Tibial nerve (tissue), 3 donors: ENCODE results near the gene ELMO2.

Experiments
- POLR2A ChIP-seq, 2 donors: fragments of 450-650 bp; IDR thresholded peaks; one replicate each; pipeline ENCODE4 v1.6.1; 2017; ENCODE audit warnings: antibody characterized with exemption in 2 of 2, mild to moderate bottlenecking in 2 of 2, moderate library complexity in 2 of 2
- TF ChIP-seq, protein P1 (sequence below), 5 experiments: fragments of 200-600 bp in 3 of 5; fragments of 450-650 bp in 2 of 5; sonication (generic) in 3 of 5; IDR thresholded peaks; one replicate each; pipeline ENCODE4 v1.5.1; 2016 to 2019; ENCODE audit warnings: antibody characterized with exemption in 5 of 5, mild to moderate bottlenecking in 3 of 5, moderate library complexity in 2 of 5

DNA sequence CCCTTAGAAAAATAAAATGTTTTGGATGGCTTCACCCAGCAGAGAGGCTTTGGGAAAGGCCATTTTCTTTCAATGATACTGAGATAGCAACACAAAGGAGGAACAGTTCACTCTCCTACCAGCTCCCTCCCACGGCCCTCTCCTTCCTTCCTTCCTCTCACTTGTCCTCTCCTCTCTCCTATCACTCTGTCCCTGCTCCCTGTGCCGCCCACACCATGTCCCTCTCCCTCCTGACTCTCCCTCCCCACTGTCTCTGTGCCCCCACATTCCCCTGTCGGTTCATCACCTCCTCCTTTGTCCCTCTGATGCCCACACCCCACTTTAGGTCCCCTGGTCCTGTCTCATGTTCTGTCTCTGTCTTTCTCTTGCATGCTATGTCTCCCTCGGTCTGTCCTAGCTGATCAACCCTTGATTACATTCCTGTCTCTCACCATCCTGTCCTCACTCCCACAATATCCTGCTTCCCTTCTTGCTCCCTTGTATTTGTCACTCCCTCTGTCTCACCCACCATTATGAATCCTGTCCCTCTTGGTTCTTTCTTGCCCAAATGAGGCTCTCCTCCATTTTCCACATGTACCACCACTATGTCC lies 30.1 kb downstream of the ELMO2 start:
- TF ChIP-seq POLR2A (IDR thresholded peaks at IDR 0.05), result no peak
- TF ChIP-seq, protein P1, sequence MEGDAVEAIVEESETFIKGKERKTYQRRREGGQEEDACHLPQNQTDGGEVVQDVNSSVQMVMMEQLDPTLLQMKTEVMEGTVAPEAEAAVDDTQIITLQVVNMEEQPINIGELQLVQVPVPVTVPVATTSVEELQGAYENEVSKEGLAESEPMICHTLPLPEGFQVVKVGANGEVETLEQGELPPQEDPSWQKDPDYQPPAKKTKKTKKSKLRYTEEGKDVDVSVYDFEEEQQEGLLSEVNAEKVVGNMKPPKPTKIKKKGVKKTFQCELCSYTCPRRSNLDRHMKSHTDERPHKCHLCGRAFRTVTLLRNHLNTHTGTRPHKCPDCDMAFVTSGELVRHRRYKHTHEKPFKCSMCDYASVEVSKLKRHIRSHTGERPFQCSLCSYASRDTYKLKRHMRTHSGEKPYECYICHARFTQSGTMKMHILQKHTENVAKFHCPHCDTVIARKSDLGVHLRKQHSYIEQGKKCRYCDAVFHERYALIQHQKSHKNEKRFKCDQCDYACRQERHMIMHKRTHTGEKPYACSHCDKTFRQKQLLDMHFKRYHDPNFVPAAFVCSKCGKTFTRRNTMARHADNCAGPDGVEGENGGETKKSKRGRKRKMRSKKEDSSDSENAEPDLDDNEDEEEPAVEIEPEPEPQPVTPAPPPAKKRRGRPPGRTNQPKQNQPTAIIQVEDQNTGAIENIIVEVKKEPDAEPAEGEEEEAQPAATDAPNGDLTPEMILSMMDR (IDR thresholded peaks at IDR 0.05), result no peak
